ENCODE data around the gene FTSJ1. TPM values are rescaled to one million over a fixed set of nuclear protein-coding genes. Genes with fewer than 3 reads are reported as not detected.

The FTSJ1 gene
- polyA plus RNA-seq, 1 experiment: 44.3 TPM

DNA sequence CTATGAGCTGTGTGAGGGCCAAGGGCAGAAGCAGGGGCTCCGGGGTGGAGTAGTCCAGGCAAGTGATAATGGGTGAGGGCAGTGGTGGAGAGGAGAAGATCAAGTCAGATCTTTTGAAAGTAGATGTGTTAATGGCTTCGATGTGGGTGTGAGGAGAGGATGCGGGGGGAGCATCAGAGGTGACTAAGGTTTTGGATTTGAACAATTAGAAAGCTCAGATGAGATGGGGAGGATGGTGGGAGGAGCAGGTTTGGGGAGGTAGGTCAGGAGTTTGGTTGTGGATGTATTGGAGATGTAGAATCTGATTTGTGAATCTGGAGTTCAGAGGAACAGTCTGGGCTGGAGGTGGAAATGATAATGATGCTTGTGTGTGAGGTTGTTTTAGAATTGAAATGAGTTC lies 4.6 kb downstream of the FTSJ1 start:
- CTCF ChIA-PET: no interaction called here
- POLR2A ChIA-PET: no interaction called here
- no peak overlapping the region for H3K4me3 ChIP-seq (ENCODE audit: low read depth, low read length)
- H3K36me3 ChIP-seq (ENCODE audit: control insufficient read depth, insufficient read depth, low read length): peaks cover 11% of the 10 kb centered on the region
- no peaks in the 10 kb centered on the region for H3K27me3 ChIP-seq (ENCODE audit: control insufficient read depth, insufficient read depth, low read length)
- DNase-seq (ENCODE audit: low read depth): no peak
- TF ChIP-seq, protein P1, sequence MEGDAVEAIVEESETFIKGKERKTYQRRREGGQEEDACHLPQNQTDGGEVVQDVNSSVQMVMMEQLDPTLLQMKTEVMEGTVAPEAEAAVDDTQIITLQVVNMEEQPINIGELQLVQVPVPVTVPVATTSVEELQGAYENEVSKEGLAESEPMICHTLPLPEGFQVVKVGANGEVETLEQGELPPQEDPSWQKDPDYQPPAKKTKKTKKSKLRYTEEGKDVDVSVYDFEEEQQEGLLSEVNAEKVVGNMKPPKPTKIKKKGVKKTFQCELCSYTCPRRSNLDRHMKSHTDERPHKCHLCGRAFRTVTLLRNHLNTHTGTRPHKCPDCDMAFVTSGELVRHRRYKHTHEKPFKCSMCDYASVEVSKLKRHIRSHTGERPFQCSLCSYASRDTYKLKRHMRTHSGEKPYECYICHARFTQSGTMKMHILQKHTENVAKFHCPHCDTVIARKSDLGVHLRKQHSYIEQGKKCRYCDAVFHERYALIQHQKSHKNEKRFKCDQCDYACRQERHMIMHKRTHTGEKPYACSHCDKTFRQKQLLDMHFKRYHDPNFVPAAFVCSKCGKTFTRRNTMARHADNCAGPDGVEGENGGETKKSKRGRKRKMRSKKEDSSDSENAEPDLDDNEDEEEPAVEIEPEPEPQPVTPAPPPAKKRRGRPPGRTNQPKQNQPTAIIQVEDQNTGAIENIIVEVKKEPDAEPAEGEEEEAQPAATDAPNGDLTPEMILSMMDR (IDR thresholded peaks at IDR 0.05; ENCODE audit: insufficient read depth, low read depth, low read length): no peak

DNA sequence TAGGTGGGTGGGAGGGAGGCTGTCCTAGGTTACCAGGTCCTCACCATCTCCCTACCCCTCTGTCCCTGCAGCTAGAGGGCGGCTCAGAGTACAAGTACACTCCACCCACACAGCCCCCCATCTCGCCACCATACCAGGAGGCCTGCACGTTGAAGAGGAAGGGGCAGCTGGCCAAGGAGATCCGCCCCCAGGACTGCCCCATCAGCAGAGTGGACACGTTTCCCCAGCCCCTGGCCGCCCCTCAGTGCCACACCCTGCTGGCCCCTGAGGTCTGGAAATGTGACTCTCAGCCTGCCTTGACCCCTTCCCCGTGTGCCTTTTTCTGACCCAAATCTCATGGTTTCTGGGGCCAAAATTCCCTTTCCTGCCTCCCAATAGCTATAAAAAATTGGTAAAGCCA lies 6.5 kb downstream of the FTSJ1 start:
- Histone ChIP-seq H3K27me3 (ENCODE audit: control insufficient read depth, insufficient read depth, low read length) (no peaks in the 10 kb centered on the region), H3K4me3 (ENCODE audit: low read depth, low read length) (no peak overlapping the region), H3K36me3 (ENCODE audit: control insufficient read depth, insufficient read depth, low read length) (peaks cover 11% of the 10 kb centered on the region)
- CTCF ChIA-PET: no interaction called here
- no peak for DNase-seq (ENCODE audit: low read depth)
- POLR2A ChIA-PET: no interaction called here
- TF ChIP-seq, protein P1 (IDR thresholded peaks at IDR 0.05; ENCODE audit: insufficient read depth, low read depth, low read length): no peak

DNA sequence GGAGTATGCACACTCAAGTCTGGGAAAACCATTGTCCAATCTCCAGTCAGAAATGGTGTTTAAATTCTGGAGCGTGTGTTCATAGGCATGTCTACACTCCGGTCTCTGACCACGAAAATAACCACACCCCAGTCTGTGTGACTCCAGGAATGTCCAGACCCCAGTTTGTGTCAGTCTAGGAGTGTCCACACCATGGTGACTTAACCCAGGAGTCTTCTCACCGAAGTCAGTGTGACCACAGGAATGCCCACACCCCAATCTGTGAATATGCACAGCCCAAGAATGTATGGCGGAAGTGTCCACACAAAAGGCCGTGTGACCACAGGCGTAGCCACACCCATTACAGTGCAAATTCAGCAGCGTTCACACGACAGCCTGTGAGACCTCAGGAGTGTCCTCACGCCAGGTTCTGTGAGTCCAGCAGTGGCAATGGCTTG lies 11.4 kb downstream of the FTSJ1 start:
- CTCF ChIA-PET: interaction anchor here (0.6 kb wide), 1 partner anchor 376 kb away, joined by 3 read pairs; no protein-coding TSS in a partner anchor
- POLR2A ChIA-PET: interaction anchor here (1.0 kb wide), 1 partner anchor 22 kb away, joined by 6 read pairs; no protein-coding TSS in a partner anchor
- H3K27me3 ChIP-seq (ENCODE audit: control insufficient read depth, insufficient read depth, low read length): no peaks in the 10 kb centered on the region
- peaks cover 5% of the 10 kb centered on the region for H3K36me3 ChIP-seq (ENCODE audit: control insufficient read depth, insufficient read depth, low read length)
- TF ChIP-seq, protein P1 (IDR thresholded peaks at IDR 0.05; ENCODE audit: insufficient read depth, low read depth, low read length): no peak
- peak; percentile 86 for DNase-seq (ENCODE audit: low read depth)
- no peak overlapping the region for H3K4me3 ChIP-seq (ENCODE audit: low read depth, low read length)

- CTCF ChIA-PET: no interaction called here
- H3K27me3 ChIP-seq (ENCODE audit: control insufficient read depth, insufficient read depth, low read length): no peaks in the 10 kb centered on the region
- POLR2A ChIA-PET: no interaction called here
- no peak for DNase-seq (ENCODE audit: low read depth)
- TF ChIP-seq, protein P1 (IDR thresholded peaks at IDR 0.05; ENCODE audit: insufficient read depth, low read depth, low read length): no peak
- H3K36me3 ChIP-seq (ENCODE audit: control insufficient read depth, insufficient read depth, low read length): peaks cover 2% of the 10 kb centered on the region
- no peak overlapping the region for H3K4me3 ChIP-seq (ENCODE audit: low read depth, low read length)
These were observed 12.0 kb downstream of the FTSJ1 start for GRCh38 chrX:48488034-48488433.

- ChIA-PET CTCF (no interaction called here), POLR2A (no interaction called here)
- no peaks in the 10 kb centered on the region for H3K27me3 ChIP-seq (ENCODE audit: control insufficient read depth, insufficient read depth, low read length)
- peaks cover 2% of the 10 kb centered on the region; the same call in 1 of the 2 replicates for H3K36me3 ChIP-seq (ENCODE audit: control insufficient read depth, insufficient read depth, low read length)
- TF ChIP-seq, protein P1 (IDR thresholded peaks at IDR 0.05; ENCODE audit: insufficient read depth, low read depth, low read length): no peak
- no peak for DNase-seq (ENCODE audit: low read depth)
- H3K4me3 ChIP-seq (ENCODE audit: low read depth, low read length): no peak overlapping the region
These were observed 13.3 kb downstream of the FTSJ1 start for GRCh38 chrX:48489296-48489695.

Measured in BJ (cell line).